ENCODE measurements around the gene HMOX2. TPM values are rescaled to one million over a fixed set of nuclear protein-coding genes. Genes with fewer than 3 reads are reported as not detected.

Gene HMOX2
- total and polyA plus RNA-seq, 9 donors, result 25.0 to 73.3 (median 31.6) TPM

GRCh38 chr16:4442371-4442770, 33.8 kb upstream of the HMOX2 start:
- no peaks in the 10 kb centered on the region for H3K9me3 ChIP-seq
- H3K27me3 ChIP-seq, result no peaks in the 10 kb centered on the region
- 78 to 85% (median 81%) methylated on average over 11 of the region's 11 CpGs for WGBS, 3 donors
- no peaks in the 10 kb centered on the region for H3K4me1 ChIP-seq (ENCODE audit: insufficient read depth)
- DNase-seq, result no peak
- no peak for TF ChIP-seq POLR2A (IDR thresholded peaks at IDR 0.05)
- TF ChIP-seq EP300 (IDR thresholded peaks at IDR 0.05), result no peak
- no peak for TF ChIP-seq CTCF (IDR thresholded peaks at IDR 0.05)
- intact Hi-C loops (cut with DNase I), result no loop called here
- no peak overlapping the region for H3K27ac ChIP-seq
- H3K4me3 ChIP-seq, result no peak overlapping the region
- H3K36me3 ChIP-seq, result no peaks in the 10 kb centered on the region

- 77 to 83% (median 82%) methylated on average over 5 of the region's 5 CpGs for WGBS, 3 donors
- Histone ChIP-seq H3K27me3 (no peaks in the 10 kb centered on the region), H3K36me3 (no peaks in the 10 kb centered on the region), H3K4me1 (ENCODE audit: insufficient read depth) (no peaks in the 10 kb centered on the region), H3K4me3 (no peak overlapping the region), H3K9me3 (no peaks in the 10 kb centered on the region), H3K27ac (no peak overlapping the region)
- TF ChIP-seq EP300 (IDR thresholded peaks at IDR 0.05) (no peak), POLR2A (IDR thresholded peaks at IDR 0.05) (no peak), CTCF (IDR thresholded peaks at IDR 0.05) (no peak)
- no peak for DNase-seq
- intact Hi-C loops (cut with DNase I), result no loop called here
Measured at GRCh38 chr16:4443271-4443670, 32.9 kb upstream of the HMOX2 start.

- Histone ChIP-seq H3K27me3 (no peaks in the 10 kb centered on the region), H3K4me3 (no peak overlapping the region), H3K4me1 (ENCODE audit: insufficient read depth) (no peaks in the 10 kb centered on the region), H3K36me3 (no peaks in the 10 kb centered on the region), H3K27ac (no peak overlapping the region), H3K9me3 (no peaks in the 10 kb centered on the region)
- TF ChIP-seq CTCF (IDR thresholded peaks at IDR 0.05), result no peak
- no peak for TF ChIP-seq EP300 (IDR thresholded peaks at IDR 0.05)
- TF ChIP-seq POLR2A (IDR thresholded peaks at IDR 0.05), result no peak
- no peak for DNase-seq
- intact Hi-C loops (cut with DNase I), result no loop called here
- WGBS, 3 donors, result 84 to 94% (median 88%) methylated on average over 4 of the region's 4 CpGs
Measured at GRCh38 chr16:4443986-4444385, 32.2 kb upstream of the HMOX2 start.

DNA sequence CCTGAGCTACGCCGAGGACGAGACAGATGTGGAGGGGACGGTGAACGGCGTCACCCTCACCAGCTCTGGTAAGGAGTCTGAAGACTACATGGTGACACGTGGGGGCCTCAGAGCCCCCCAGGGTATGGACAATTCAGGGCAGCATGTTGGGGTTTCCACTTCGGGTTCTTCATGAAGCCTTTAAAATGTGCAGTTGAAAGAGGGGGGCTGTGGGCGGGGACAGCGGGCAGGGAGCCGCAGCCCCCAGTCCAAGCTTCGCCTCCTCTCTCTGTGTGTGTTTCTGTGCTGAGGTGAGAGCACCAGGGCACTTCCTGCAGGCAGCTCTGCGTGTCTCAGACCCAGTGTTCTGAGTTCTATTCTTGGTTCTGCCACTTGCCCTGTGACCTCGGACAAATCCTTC, 25.8 kb upstream of the HMOX2 start:
- H3K27ac ChIP-seq, result no peak overlapping the region
- no peak for TF ChIP-seq POLR2A (IDR thresholded peaks at IDR 0.05)
- TF ChIP-seq CTCF (IDR thresholded peaks at IDR 0.05), result no peak
- 90 to 91% (median 91%) methylated on average over 14 of the region's 14 CpGs for WGBS, 3 donors
- no peak for DNase-seq
- no peaks in the 10 kb centered on the region for H3K27me3 ChIP-seq
- no peak overlapping the region for H3K4me3 ChIP-seq
- intact Hi-C loops (cut with DNase I), result no loop called here
- no peaks in the 10 kb centered on the region for H3K9me3 ChIP-seq
- H3K4me1 ChIP-seq (ENCODE audit: insufficient read depth), result no peaks in the 10 kb centered on the region
- H3K36me3 ChIP-seq, result no peaks in the 10 kb centered on the region
